ENCODE results near the gene C1RL. TPM values are rescaled to one million over a fixed set of nuclear protein-coding genes. Genes with fewer than 3 reads are reported as not detected.

The C1RL gene
- total RNA-seq, 1 experiment from 2014 or later = 72.9 TPM

DNA sequence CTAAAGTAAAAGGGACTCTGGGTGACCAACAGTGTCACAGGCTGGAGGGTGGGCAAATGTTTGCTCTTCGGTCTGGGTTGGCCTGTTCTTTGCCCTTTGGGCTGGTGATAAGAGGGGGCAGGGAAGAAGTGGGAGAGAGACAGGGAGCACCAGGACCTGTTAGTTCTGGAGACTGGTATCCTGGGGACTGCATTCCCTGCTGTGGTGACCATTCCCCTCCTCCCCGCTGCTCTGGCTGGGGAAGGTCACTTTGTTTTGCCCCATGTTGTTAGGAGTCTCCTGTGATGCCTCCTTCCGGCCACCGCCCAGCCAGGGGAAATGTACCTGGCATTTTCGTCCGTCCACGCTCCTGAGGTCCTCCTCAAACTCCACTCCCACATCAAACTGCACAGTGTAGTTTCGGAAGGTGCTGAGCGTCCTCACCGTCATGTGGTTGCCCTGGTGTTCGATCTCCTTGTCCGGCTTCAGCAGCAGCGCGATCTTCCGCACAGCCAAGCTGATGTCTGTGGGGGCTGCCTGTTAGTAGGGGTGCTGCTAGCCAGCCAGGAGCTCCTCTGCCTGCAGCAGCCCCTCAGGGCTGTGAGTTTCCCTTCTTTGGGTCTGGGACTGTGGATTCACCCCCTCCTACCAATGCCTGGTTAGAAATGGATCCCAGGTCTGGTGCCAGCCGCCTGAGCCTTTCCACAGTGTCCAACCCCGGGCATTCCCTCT is 19.1 kb upstream of the C1RL start:
- H3K79me2 ChIP-seq (ENCODE audit: low read depth) = peaks cover 5% of the 10 kb centered on the region; the same call in 1 of the 2 replicates
- no peak overlapping the region for H2AFZ ChIP-seq
- no peaks in the 10 kb centered on the region for H3K9me2 ChIP-seq (ENCODE audit: insufficient read depth)
- no peak for DNase-seq
- H4K20me1 ChIP-seq (ENCODE audit: insufficient read depth) = no peaks in the 10 kb centered on the region
- H3K27me3 ChIP-seq (ENCODE audit: insufficient read depth, low read depth) = no peaks in the 10 kb centered on the region
- TF ChIP-seq, protein P1, sequence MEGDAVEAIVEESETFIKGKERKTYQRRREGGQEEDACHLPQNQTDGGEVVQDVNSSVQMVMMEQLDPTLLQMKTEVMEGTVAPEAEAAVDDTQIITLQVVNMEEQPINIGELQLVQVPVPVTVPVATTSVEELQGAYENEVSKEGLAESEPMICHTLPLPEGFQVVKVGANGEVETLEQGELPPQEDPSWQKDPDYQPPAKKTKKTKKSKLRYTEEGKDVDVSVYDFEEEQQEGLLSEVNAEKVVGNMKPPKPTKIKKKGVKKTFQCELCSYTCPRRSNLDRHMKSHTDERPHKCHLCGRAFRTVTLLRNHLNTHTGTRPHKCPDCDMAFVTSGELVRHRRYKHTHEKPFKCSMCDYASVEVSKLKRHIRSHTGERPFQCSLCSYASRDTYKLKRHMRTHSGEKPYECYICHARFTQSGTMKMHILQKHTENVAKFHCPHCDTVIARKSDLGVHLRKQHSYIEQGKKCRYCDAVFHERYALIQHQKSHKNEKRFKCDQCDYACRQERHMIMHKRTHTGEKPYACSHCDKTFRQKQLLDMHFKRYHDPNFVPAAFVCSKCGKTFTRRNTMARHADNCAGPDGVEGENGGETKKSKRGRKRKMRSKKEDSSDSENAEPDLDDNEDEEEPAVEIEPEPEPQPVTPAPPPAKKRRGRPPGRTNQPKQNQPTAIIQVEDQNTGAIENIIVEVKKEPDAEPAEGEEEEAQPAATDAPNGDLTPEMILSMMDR (conservative IDR thresholded peaks at IDR 0.05) = no peak
- no peak for TF ChIP-seq EZH2 (IDR thresholded peaks at IDR 0.05; ENCODE audit: low read depth)
- no peak overlapping the region for H3K4me2 ChIP-seq
- intact Hi-C loops (cut with micrococcal nuclease; ENCODE audit: unreplicated experiment) = no loop called here
- H3F3A ChIP-seq (ENCODE audit: insufficient read depth, low read depth) = peaks cover 6% of the 10 kb centered on the region; the same call in 1 of the 2 replicates
- H3K27ac ChIP-seq = no peak overlapping the region
- no peaks in the 10 kb centered on the region for H3K36me3 ChIP-seq (ENCODE audit: low read depth)
- no peak overlapping the region for H3K4me3 ChIP-seq
- H3K9me3 ChIP-seq (ENCODE audit: insufficient read depth, low read depth) = no peaks in the 10 kb centered on the region
- POLR2A ChIA-PET (ENCODE audit: unreplicated experiment) = no interaction called here
- CTCF ChIA-PET = interaction anchor here (0.6 kb wide), 1 partner anchor 24 kb away, joined by 11 read pairs; no protein-coding TSS in a partner anchor
- BruUV-seq (replicated peaks) = no TSS peak
- peaks cover 19% of the 10 kb centered on the region for H3K4me1 ChIP-seq (replicated peaks; ENCODE audit: insufficient read depth)

DNA sequence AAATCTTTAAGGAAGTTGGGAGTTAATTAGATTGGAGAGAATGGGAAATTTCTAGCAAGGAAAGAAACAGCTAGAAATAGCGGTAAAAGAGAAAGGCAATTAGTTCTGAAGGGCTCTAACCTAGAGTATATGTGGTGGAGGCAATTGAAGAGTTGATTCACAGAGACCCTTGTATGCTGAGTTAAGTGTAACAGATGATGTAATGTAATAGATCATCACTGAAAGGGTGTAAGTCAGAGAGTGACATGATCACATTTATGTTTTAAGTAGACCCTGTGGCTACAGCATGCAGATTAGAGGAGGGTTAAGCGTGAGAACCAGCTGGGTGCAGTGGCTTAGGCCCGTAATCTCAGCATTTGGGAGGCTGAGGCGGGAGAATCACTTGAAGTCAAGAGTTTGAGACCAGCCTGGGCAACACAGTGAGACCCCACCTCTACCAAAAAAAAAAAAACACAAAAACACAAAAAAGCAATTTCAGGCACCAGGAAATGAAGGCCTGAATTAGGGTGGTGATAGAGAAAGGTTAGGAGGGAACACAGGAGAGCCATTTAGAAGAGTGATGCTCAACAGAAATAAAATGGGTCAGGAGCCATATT is 16.7 kb upstream of the C1RL start:
- intact Hi-C loops (cut with micrococcal nuclease; ENCODE audit: unreplicated experiment) = no loop called here
- Histone ChIP-seq H4K20me1 (ENCODE audit: insufficient read depth) (no peaks in the 10 kb centered on the region), H2AFZ (no peak overlapping the region), H3K4me2 (no peak overlapping the region), H3K27me3 (ENCODE audit: insufficient read depth, low read depth) (no peaks in the 10 kb centered on the region), H3K9me3 (ENCODE audit: insufficient read depth, low read depth) (no peaks in the 10 kb centered on the region), H3K4me3 (no peak overlapping the region), H3K9me2 (ENCODE audit: insufficient read depth) (no peaks in the 10 kb centered on the region), H3K4me1 (replicated peaks; ENCODE audit: insufficient read depth) (peaks cover 7% of the 10 kb centered on the region), H3K79me2 (ENCODE audit: low read depth) (no peaks in the 10 kb centered on the region), H3K27ac (no peak overlapping the region), H3K36me3 (ENCODE audit: low read depth) (no peaks in the 10 kb centered on the region), H3F3A (ENCODE audit: insufficient read depth, low read depth) (peaks cover 5% of the 10 kb centered on the region; the same call in 1 of the 2 replicates)
- DNase-seq = no peak
- ChIA-PET CTCF (interaction anchor here (0.5 to 0.6 kb wide), 2 partner anchors 17 to 76 kb away, joined by 7 to 8 read pairs; partner anchors contain the start of gene C1RL), POLR2A (ENCODE audit: unreplicated experiment) (interaction anchor here (0.6 kb wide), 3 partner anchors 10 to 281 kb away, joined by 3 to 6 read pairs (median 4); no protein-coding TSS in a partner anchor)
- BruUV-seq (replicated peaks) = no TSS peak
- TF ChIP-seq, protein P1 (conservative IDR thresholded peaks at IDR 0.05) = no peak
- no peak for TF ChIP-seq EZH2 (IDR thresholded peaks at IDR 0.05; ENCODE audit: low read depth)

DNA sequence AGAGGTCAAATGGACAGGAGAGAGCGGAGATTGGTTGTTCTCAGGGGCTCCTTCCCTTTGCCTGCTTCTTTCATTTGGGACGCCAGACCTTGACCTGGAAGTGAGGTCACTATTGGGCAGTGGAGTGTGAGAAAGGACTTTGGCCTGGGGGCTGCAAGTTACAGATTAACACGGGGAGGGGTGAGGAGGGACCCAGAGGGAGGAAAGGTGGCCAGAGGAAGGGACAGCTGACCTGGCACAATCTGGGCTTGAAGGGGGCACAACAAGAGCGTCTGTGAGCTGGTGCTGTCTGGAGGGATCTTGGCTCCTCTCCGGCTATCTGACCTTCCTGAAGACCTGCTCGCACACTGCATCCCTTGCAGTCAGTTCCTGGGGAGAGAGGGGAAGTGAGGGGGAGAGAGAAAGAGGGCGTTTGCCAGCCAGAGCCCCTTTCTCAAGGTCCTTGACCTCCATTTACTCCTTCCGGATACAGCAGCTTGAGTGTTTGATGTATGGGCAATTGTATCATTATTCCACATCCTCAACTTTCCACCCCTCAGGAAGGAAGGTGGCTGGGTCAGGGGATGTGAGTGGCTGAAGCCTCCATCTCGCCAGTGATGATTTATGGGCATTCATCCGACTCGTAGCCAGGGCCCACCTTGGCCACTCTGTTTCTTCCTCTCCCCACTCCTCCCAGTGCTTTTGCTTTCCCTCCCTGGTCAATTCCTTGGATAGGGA is 14.9 kb upstream of the C1RL start:
- TF ChIP-seq, protein P1 (conservative IDR thresholded peaks at IDR 0.05) = no peak
- no peak for TF ChIP-seq EZH2 (IDR thresholded peaks at IDR 0.05; ENCODE audit: low read depth)
- no peaks in the 10 kb centered on the region for H4K20me1 ChIP-seq (ENCODE audit: insufficient read depth)
- no TSS peak for BruUV-seq (replicated peaks)
- no peaks in the 10 kb centered on the region for H3K36me3 ChIP-seq (ENCODE audit: low read depth)
- no peak overlapping the region for H3K27ac ChIP-seq
- CTCF ChIA-PET = interaction anchor here (0.6 kb wide), 1 partner anchor 146 kb away, joined by 12 read pairs; no protein-coding TSS in a partner anchor
- H3K79me2 ChIP-seq (ENCODE audit: low read depth) = no peaks in the 10 kb centered on the region
- DNase-seq = no peak
- no peak overlapping the region for H3K4me3 ChIP-seq
- H3K27me3 ChIP-seq (ENCODE audit: insufficient read depth, low read depth) = no peaks in the 10 kb centered on the region
- intact Hi-C loops (cut with micrococcal nuclease; ENCODE audit: unreplicated experiment) = no loop called here
- POLR2A ChIA-PET (ENCODE audit: unreplicated experiment) = interaction anchor here (0.6 kb wide), 1 partner anchor 384 kb away, joined by 3 read pairs; no protein-coding TSS in a partner anchor
- no peaks in the 10 kb centered on the region for H3K9me2 ChIP-seq (ENCODE audit: insufficient read depth)
- no peak overlapping the region for H3K4me2 ChIP-seq
- peaks cover under 1% of the 10 kb centered on the region; the same call in 1 of the 2 replicates for H3K4me1 ChIP-seq (replicated peaks; ENCODE audit: insufficient read depth)
- H3F3A ChIP-seq (ENCODE audit: insufficient read depth, low read depth) = no peaks in the 10 kb centered on the region
- no peak overlapping the region for H2AFZ ChIP-seq
- H3K9me3 ChIP-seq (ENCODE audit: insufficient read depth, low read depth) = no peaks in the 10 kb centered on the region

Measured in PC-9 (cell line).